Activated CD4-positive, CD25-positive, alpha-beta regulatory T cell treated with anti-CD3 and anti-CD28 coated beads, Interleukin-2, amount 50 U/mL, for 72 hours (primary cell): ENCODE measurements around the gene DRD2.

ENCODE experiments used
- DNase-seq: peaks from one replicate; pipeline ENCODE4 v3.0.0; 2021

DRD2 gene

GRCh38 chr11:113440816-113441215 is 34.4 kb downstream of the DRD2 start:
- DNase-seq = no peak

GRCh38 chr11:113436672-113437252 is 38.4 kb downstream of the DRD2 start:
- DNase-seq = no peak

GRCh38 chr11:113435190-113435968 is 39.8 kb downstream of the DRD2 start:
- DNase-seq = no peak

GRCh38 chr11:113431746-113432145 is 43.5 kb downstream of the DRD2 start:
- no peak for DNase-seq

- no peak for DNase-seq
These were observed 48.5 kb downstream of the DRD2 start for GRCh38 chr11:113426686-113427085.

- DNase-seq = no peak
These were observed 54.4 kb downstream of the DRD2 start for GRCh38 chr11:113420808-113421207.

GRCh38 chr11:113419454-113420003 is 55.7 kb downstream of the DRD2 start:
- DNase-seq = no peak

GRCh38 chr11:113417428-113417827 is 57.8 kb downstream of the DRD2 start:
- DNase-seq = no peak

- DNase-seq = no peak
These were observed 59.9 kb downstream of the DRD2 start for GRCh38 chr11:113415343-113415742.

- DNase-seq = no peak
These were observed 62.5 kb downstream of the DRD2 start for GRCh38 chr11:113412675-113413074.

GRCh38 chr11:113411536-113411935 is 63.7 kb downstream of the DRD2 start:
- DNase-seq = no peak

GRCh38 chr11:113410414-113411135 is 64.6 kb downstream of the DRD2 start:
- no peak for DNase-seq

- DNase-seq = no peak
These were observed 65.7 kb downstream of the DRD2 start for GRCh38 chr11:113409526-113409925.

- no peak for DNase-seq
These were observed 66.3 kb downstream of the DRD2 start for GRCh38 chr11:113408887-113409286.

- DNase-seq = no peak
These were observed 67.0 kb downstream of the DRD2 start for GRCh38 chr11:113408206-113408605.

GRCh38 chr11:113407163-113407562 is 68.0 kb downstream of the DRD2 start:
- DNase-seq = no peak

GRCh38 chr11:113405724-113406478 is 69.3 kb downstream of the DRD2 start:
- DNase-seq = no peak

- no peak for DNase-seq
These were observed 70.3 kb downstream of the DRD2 start for GRCh38 chr11:113404859-113405430.

GRCh38 chr11:113401718-113402117 is 73.5 kb downstream of the DRD2 start:
- DNase-seq = no peak

GRCh38 chr11:113400631-113401230 is 74.5 kb downstream of the DRD2 start:
- DNase-seq = no peak

- no peak for DNase-seq
These were observed 76.3 kb downstream of the DRD2 start for GRCh38 chr11:113398669-113399430.
